Middle frontal gyrus (tissue), 1 donor: ENCODE results near the gene PHLDB1.

ENCODE experiments used
- DNase-seq: peaks from one replicate; pipeline ENCODE4 v3.0.0-alpha.2; 2015; ENCODE audit warnings: low spot score; ENCODE audit errors: extremely low spot score

The PHLDB1 gene

GRCh38 chr11:118621784-118622375 is 14.5 kb downstream of the PHLDB1 start:
- no peak for DNase-seq

- DNase-seq: no peak
These were observed 15.2 kb downstream of the PHLDB1 start for GRCh38 chr11:118622376-118623268.

GRCh38 chr11:118623269-118623655 is 15.8 kb downstream of the PHLDB1 start:
- DNase-seq: no peak

GRCh38 chr11:118625036-118625690 is 17.7 kb downstream of the PHLDB1 start:
- DNase-seq: no peak

GRCh38 chr11:118625976-118626375 is 18.6 kb downstream of the PHLDB1 start:
- no peak for DNase-seq

- no peak for DNase-seq
These were observed 20.2 kb downstream of the PHLDB1 start for GRCh38 chr11:118627566-118627965.

GRCh38 chr11:118628031-118628430 is 20.6 kb downstream of the PHLDB1 start:
- no peak for DNase-seq

- DNase-seq: no peak
These were observed 21.0 kb downstream of the PHLDB1 start for GRCh38 chr11:118628432-118628831.

GRCh38 chr11:118628861-118629549 is 21.6 kb downstream of the PHLDB1 start:
- no peak for DNase-seq

GRCh38 chr11:118629761-118630661 is 22.6 kb downstream of the PHLDB1 start:
- no peak for DNase-seq

- no peak for DNase-seq
These were observed 23.9 kb downstream of the PHLDB1 start for GRCh38 chr11:118631142-118631909.

GRCh38 chr11:118632577-118633318 is 25.3 kb downstream of the PHLDB1 start:
- DNase-seq: no peak

GRCh38 chr11:118633319-118633690 is 25.9 kb downstream of the PHLDB1 start:
- DNase-seq: no peak

GRCh38 chr11:118633979-118634378 is 26.6 kb downstream of the PHLDB1 start:
- no peak for DNase-seq

- DNase-seq: no peak
These were observed 27.2 kb downstream of the PHLDB1 start for GRCh38 chr11:118634431-118635236.

- no peak for DNase-seq
These were observed 27.8 kb downstream of the PHLDB1 start for GRCh38 chr11:118635237-118635591.

- DNase-seq: no peak
These were observed 28.2 kb downstream of the PHLDB1 start for GRCh38 chr11:118635642-118636041.

GRCh38 chr11:118636569-118637290 is 29.3 kb downstream of the PHLDB1 start:
- no peak for DNase-seq
